ENCODE data around the gene KIF1C.
A peak's percentile ranks its signal among the peaks of the same experiment; 100 is the strongest.

KIF1C gene

DNA sequence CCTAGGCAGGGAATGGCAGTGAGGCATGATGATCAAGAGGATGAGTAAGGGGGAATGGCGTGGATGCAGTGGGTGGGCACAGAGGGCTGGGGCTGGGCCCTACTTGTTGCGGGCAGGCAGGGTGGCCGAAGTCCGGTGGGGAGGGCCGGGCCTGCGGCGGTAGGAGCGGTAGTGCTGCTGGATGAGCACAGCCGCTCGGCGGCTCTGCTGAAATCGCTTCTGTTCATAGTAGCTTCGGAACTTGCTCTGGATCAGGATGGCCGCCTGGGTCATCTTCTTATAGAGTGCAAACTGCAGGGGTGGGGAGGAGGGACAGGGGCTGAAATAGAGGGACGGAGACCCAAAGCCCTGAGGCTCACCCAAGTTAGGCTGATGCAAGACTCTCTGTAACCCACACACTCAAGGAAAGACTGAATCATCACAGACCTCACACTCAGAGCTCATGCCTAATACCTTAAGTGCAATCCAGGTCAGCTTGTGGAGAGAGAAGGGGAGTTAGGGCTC is 28.7 kb upstream of the KIF1C start:
- DNase-seq (ENCODE audit: low spot score), result peak; percentile 74

DNA sequence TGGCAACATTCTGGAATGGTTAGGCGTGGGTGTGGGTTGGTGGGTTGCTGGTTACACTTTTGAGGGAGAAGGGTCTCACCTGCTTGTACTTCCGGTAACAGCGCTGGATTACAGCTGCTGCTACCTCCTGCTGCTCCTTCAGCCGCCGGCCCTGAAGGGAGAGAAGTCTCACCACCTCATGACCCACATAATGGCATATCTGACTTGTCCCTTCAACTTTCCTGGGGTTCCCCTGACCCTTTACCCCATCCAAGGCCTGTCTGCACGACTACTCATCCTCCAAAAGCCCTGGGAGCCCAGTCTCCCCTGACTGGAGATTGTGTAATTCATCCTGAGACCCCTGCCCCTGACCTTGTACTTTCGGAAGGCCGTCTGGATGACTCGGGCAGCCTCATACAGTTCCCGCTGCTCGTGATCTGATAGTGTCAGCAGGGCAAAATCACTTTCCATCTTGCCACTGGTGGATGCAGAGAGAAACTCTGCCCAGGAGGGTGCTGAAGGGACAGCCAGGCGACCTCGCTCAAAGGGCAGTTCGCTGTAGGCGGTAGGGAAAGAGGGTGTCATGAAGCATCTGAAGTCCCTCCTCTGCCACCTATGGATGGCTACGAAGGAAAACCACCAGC is 28.1 kb upstream of the KIF1C start:
- DNase-seq (ENCODE audit: low spot score), result no peak

DNA sequence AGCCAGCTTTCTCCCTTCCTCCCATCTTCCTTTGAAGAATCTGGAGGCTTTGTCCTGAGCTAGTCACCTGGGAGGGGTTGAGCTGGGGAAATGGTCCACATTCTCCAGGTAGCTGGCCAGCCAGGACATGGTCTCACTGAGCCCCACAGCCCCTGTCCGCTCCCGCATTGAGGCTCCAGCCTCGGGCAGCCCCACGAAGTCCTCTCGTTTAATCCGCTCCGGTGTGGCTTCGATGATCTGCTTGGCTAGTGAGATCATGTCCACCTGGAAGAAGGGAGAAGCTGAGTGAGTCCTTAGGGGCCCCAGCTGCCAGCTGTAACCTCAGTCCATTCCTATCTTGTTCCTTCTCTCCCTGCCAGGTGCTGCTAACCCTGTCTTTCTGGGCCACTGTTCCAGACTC is 27.5 kb upstream of the KIF1C start:
- no peak for DNase-seq (ENCODE audit: low spot score)

DNA sequence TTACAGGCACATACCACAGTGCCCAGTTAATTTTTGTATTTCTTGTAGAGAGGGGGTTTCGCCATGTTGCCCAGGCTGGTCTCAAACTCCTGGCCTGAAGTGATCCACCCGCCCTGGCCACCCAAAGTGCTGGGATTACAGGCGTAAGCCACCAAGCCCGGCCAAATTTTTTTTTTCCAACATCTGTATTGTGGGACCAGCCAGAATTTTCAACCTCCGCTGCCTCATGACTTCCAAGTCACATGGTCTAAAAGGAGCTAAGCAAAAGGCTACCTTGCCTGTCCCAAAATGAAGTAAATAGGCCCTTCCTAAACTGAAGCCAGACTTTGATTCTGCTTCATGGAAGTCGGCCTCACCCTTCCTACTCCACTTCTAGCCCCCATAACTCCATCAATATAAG is 25.9 kb upstream of the KIF1C start:
- no peak for DNase-seq (ENCODE audit: low spot score)

DNA sequence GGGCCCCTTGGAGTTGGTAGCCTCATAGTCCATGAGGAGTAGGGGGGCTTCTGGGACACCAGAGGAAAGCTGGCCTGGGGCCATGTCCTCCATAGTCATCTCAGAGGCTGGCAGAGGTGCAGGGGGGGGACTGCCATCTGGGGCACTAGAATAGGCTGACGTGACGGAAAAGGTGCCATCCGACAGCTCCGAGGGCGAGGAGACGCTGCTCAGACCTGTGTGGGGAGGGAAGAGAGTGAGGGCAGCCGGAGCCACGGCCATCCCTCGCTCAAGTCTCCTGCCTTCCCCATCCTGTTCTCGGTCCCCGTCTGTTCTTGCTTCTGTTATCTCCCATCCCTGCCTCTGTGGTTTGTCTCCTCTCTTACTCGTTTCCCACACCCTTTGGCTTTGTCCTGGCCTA is 25.4 kb upstream of the KIF1C start:
- DNase-seq (ENCODE audit: low spot score), result no peak

DNA sequence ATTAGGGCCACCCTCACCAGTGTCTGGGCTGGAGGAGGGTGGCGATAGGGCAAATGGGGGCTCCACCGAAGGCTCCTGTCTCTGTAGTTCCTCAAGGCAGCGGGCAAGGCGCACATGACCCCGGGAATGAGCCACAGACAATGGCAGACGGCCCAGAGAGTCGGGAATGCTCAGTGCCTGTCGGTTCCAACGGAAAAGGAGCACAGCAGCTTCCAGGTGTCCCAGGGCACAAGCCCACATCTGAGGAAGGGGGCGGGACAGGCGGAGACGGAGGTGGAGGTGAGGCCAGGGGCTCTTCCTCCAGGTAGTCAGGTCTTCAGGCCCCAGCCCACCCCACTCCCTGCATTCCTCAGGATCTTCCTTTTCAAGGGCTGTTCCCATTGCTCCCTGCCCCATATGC is 25.0 kb upstream of the KIF1C start:
- DNase-seq (ENCODE audit: low spot score), result no peak

DNA sequence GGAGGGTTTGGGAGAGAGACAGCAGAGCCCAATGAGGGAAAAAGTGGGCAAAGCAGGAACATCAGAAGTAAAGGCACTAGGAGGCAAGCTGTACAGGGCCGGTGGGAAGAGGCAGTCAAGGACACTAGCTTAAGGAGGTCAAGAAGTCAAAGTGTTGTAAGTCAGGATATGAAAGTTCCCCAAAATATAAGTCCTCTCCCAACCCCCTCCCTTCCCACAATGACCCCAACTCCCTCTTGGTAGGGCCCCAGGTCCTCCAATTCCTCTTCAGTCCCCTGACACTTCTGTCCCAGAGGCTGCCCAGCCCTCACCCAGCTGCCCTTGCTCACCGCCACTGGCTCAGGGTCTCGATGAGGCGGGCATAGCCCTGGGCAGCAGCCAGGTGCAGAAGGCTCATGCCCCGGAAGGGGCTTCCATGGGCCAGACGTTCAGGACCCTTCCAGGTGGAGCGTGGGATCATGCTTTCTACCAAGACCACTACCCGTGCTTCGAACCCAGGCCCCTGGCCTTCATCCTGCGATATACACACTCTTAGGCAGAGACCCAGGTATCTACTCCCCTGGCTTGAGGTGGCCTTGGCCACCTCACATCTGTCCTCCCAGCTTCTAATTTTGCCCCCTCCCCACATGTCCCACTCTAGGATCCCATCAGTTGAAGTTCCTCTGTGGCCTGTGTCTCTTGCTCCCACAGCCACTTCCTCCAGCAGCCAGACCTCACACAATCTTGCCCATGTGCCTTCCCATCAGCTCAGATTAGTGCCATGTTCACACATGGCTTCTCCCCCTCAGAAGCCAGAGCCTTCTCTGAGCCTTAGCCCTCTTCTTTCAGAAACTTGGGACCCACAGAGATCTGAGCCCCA is 24.3 kb upstream of the KIF1C start:
- DNase-seq (ENCODE audit: low spot score), result no peak

DNA sequence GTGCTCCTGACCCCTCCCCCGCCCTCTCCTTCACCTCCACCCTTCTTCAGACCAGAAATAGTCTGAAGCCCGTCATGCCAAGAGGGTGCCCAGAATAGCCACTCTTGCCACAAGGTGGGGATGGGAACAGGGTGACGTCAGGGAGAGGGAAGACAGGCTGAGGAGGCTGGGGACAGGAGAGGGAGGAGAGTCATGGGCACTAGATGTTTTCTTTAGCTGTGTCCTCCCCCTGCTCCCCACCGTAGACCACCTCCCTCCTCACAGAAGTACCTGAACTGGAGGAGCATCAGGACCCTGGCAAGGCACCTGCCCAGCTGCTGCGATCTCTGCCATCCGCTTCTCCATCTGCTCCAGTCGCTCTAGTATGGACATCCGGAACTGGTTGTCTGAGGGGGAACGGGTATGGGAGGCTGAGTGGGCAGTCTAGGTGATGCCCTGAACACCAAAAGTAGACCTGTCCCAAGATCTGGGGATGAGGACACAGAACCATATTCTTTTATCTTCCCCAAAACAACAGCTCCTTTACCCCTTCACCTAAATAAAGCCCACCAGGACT is 23.6 kb upstream of the KIF1C start:
- DNase-seq (ENCODE audit: low spot score), result no peak

DNA sequence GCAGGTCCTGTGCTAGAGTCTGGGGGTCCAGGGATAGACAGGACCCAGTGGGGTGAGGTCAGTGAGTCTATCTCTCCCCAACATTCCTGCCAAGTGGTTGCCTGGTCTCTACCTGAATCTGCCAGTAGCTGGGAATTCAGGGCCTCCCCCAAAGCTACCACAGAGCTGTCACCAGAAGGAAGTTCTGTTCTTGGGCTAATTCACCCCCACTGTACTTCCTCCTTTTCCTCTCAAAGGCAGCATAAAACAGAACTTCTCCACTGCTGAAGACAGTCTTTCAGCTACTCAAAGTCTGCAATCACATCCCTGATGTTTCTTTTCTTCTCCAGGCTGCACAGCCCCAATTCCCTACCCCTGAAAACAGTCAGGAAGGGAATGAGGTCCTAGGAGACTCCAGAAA is 19.0 kb upstream of the KIF1C start:
- DNase-seq (ENCODE audit: low spot score), result no peak

DNA sequence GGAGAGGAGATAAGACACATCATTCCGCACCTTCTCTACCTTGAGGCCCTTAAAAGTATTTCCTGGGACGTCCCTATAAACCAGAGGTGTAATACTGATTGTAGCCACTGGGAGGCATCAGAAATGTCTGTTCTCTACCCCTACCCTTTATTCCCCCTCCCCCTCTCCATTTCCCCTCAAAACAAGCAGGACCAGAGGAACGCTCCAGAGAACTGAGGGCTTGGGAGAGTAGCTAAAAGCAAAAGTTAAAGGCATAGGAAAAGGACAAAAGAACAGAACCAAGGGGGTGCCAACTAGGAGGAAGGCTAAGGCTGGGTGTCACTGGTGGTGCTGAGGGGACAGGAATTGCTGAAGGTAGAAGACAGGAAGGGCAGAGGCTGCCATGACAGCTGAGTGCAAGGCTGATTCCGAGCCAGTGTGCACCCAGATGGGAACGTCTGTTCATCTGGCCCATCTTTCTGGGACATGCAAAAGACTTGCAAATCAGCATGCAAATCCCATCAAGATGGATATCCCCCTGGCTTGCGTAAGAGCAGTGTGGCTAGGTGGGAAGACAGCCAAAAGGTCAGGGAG is 17.0 kb upstream of the KIF1C start:
- DNase-seq (ENCODE audit: low spot score), result peak; percentile 69

DNA sequence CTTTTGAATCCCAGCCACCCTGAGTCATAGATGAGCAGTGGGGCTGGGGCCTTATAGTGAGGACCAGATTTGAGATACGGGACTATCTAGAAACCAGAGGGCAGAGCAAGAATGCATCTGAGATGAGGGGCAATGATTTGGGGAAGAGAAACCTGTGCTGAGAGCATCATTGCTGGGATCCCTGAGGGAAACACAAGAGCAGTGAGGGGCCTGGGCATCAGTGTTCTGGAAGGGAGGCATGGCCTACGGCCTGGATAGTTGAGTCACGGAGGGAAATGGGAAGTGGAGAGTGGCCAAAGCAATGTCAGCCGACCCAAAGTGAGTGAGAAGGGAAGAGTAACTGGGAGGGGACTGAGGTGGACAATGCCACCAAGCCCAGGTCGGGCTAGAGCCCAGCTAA is 15.4 kb upstream of the KIF1C start:
- DNase-seq (ENCODE audit: low spot score), result no peak

DNA sequence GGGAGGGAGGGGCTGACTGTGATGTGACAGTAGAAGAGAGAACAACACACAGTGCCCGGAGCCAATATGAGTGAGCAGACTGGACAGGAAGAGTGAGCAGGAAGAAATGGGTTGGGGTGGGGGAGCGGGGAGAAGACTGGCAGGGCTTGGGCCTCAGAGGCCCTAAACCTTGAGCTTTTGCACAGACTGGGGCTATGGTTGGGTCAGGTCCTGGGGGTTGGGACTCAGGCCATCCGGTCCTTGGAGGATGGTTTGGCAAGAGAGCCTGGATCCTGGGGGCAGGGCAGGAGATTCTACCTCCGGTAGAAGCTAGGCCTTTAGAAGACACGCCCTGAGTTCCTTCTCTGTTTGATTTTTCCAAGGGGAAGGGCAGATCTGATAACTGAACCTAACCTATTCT is 11.3 kb upstream of the KIF1C start:
- DNase-seq (ENCODE audit: low spot score), result peak; percentile 36

DNA sequence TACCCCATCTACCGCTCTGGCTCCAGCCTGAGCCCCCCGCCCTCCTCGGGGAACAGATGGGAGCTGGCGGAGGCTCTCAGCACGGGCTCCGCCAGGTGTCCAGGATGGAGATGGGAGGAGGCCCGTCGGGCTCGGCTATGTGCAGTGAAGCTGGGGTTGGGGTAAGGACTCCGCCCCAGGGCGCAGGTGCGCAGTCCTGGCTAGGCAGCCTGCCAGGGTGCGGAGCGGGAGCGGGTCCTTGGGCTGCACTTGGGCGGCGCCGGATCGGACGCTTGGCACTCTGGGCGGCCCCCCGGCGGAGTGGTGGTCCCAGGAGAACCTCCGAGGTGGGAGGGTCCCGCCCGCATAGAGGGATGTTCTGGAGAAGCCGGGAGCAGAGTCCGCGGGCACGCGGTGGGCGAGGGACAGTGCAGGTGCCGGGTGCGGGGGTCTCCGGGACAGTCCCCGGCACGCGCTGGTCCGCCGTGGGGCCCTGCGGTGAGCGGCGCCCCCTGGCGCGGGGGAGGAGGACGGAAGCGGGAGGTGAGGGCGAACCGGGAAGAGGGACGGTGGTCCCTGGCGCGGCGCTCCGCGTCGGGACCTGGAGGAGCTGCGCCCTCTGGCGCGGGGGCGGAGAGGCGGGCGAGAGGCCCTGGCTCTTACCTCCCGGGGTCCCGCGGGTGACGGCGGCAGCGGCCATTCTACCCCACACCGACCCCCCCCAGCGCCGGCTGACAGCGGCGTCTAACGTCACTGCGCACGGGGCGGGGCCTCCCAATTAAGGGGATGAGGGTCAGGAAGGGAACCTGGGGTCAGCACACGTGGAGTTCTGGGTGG is 10.6 kb upstream of the KIF1C start, which contains the start of gene CAMTA2:
Gene CAMTA2 (minus strand): TSS at position 725 of the 816 bp plus-strand sequence. CDS start 1,453 bp downstream, outside the sequence.
- DNase-seq (ENCODE audit: low spot score), result peak; percentile 92

DNA sequence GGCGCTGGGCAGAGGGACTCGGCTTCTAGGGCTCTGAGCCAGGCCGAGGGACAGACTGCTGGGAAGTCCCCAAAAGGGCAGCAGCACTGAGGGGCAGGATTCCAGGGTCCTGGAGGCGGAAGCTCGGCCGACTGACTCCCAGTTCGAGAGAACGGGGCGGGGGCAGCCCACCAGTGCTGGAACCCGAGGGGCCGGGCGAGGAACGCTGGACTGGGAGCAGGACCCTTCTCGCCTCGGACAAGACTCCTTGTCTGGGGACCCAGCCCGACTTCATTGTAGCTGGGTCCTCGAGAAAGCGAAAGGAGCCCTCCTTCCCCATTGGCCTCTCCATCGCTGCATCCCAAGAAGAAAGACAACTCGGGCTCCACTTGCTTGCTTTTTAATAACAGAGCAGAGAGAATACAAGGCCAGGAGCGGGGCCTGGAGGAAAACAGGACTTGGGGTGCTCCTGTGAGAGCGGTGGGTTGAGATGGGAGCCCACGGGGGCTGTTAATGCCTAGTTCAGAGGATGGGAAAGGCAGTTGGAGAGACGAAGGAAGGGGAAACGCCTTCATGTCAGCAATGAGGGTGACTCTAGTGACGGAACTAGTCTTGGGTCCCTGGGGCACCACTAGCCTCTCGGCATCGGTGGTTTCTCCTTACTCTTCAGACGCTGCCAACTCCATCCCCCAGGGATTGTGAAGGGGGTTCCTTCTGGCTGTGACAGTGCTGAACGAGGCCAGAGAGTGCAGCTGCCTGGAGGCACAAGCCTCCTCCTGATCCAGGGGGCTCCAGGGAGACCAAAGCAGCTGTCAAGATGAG is 9.8 kb upstream of the KIF1C start:
- peak; percentile 20 for DNase-seq (ENCODE audit: low spot score)

DNA sequence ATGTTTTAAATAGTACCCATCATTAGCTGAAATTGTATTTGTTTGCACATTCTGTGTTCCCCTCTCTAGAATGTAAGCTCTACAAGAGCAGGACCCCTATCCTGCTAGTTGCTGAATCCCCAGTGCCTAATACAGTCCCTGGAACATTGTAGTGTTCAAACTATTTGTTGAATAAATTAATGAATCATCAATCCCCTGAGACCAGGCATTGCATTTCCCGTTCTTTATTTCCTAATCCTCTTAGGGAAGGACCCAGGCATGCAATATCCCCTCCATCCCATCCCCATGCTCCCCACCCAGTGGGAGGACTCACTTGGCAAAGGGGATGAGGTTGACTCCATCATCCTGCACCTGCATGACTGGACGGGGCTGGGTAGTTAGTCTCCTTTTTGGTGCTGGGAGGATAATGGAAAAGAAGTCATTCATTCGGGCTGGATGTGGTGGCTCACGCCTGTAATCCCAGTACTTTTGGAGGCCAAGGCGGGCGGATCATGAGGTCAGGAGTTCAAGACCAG is 3.6 kb upstream of the KIF1C start:
- DNase-seq (ENCODE audit: low spot score), result no peak

DNA sequence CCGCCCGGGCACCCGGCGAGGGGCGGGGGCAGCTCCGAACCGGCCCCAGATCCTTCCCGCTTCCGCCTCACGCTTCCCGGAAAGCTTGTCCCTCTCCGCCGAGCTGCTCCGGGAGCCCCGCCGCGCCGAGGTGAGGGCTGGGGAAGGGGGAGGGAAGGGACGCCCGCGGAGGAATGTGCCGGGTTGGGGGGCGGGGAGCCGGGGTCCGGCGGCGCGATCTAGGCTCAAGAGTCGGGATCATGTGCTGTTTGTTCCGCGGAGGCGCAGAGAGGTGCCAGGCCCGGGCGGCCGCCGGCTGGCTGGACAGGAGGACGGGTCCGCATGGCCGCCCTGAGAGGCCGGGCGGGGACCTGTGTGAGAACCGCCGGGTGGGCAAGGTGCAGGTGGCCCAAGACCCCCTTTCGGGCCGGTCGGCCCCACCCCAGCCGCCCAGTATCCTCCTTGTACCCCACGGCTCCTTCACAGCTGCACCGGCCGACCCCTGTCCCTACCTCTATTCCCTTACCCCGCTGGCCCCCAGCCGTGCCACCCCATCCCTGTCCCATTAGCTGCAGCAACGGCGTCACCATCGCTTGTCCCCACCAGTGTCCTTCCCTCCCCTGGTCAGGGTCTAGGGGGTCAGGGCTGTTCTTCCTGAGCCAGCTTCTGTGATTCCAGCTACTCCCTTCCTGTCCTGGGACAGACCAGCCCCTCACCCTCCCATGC is 429 bp downstream of the KIF1C start:
- no peak for DNase-seq (ENCODE audit: low spot score)

DNA sequence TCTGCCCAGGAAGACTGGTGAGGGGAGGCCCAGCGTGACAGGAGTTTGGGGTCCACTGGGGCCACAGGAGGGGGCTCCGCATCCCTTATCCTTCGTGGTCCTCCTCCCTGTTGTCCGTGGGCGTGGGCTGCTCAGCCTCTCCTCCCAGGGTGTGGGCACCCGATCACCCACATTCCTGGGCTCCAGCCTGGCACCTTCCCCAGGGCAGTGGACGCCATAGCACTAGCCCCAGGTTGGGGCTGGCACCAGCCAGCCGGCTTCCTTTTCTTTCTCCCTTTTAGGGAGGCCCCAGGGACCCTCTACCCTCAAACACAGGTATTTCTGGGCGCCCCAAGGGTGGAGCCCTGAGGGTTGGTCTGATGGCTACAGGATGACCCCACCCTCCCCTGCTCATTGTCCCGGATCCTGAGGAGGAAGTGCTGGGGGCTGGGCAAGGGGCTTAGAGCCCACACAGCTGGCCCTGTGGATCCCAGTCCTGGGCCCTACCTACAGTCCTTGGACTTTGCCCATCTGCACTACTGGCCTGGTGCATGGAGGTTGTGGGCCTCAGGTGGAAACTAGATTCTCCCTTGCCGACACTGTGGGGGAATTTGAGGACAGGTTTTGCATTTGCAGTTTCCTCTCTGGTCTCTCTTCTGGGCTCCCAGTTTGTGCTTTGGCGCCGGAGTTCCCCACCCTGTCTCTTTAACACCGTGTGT is 1.1 kb downstream of the KIF1C start:
- peak; percentile 63 for DNase-seq (ENCODE audit: low spot score)

DNA sequence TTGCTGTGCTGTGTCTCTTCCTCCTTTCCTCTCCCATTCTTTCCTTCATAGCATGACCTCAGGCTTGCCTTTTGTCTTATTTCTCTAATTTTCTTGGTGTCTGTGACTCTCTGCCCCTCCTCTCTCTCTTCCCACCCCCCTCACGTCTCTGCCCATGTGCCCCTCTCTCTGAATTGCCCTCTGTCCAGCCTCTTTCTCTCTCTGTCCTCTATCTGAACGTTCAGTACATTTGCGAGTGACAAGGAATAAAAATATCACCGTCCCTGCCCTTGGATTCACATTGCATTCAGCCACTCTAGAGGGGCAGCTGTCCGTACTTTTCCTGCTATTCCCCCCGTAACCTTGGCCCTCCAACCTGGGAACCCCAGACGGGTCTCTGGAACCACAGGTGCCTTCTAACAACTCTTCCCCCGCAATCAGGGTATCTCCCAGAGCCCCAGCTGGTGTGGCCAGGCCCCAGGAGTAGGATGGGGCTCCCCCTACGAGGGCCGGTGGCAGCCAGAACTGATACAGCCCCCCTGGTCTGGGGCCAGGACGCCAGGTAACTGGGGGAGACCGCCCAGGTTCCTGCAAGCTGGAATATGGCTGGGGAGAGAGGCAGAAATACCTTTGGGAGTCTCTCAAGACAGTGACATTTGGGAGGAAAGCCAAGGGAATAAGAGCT is 1.8 kb downstream of the KIF1C start:
- no peak for DNase-seq (ENCODE audit: low spot score)

DNA sequence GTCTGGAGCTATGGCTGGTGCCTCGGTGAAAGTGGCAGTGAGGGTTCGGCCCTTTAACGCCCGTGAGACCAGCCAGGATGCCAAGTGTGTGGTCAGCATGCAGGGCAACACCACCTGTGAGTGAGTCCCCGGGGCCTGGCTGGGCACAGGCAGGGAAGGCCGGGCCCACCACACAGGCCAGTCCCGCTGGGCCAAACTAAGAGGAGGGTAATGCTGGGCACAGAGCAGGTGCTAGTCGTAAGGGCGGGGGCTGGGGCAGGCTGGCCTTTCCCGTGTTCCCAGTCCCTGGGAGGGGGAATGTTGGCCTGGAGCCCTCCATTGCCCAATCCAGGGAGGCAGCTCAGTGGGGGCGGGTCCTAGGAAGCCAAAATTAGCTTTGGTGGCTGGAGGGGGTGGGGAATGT is 2.5 kb downstream of the KIF1C start:
- DNase-seq (ENCODE audit: low spot score), result peak; percentile 77

All from GM03348 (cell line).